ENCODE data around the gene ATG16L1. TPM values are rescaled to one million over a fixed set of nuclear protein-coding genes. Genes with fewer than 3 reads are reported as not detected.

ATG16L1 gene
- total and polyA plus RNA-seq, 9 of the 15 experiments (the other 6 are each of a cell fraction or from before 2014, with no cell fraction given) = 6.4 to 21.3 (median 17.2) TPM

DNA sequence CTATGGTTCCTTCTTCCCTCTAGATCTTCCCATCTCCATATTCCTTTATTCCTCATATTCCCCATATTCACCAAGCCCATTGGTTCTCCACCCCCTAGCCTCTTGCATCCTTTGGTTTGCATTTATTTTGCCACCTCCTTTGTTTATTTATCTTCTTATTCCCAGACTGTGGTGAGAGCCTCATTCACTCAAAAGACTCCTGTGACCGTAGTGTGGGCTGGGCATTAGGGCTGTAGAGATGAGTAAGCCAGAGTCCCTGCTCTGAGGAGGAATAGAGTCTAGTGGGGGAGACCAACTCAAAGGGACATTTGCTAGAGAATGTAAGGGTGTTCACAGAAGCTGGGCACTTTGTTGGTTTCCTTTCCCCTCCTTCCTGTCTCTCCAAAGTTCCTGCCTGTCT is 8.3 kb downstream of the ATG16L1 start:
- Histone ChIP-seq H4K20me1 (replicated peaks; ENCODE audit: control insufficient read depth, insufficient read depth, low read length) (peaks cover 5% of the 10 kb centered on the region; the same call in 1 of the 2 replicates), H3K9me3 (replicated peaks; ENCODE audit: control insufficient read depth, insufficient read depth, low read depth, low read length) (no peaks in the 10 kb centered on the region), H3K4me2 (ENCODE audit: insufficient read depth, low read length) (no peak overlapping the region), H3K36me3 (ENCODE audit: control insufficient read depth, insufficient read depth, low read length) (peaks cover 90% of the 10 kb centered on the region; the same call in 2 of the 3 replicates), H3K9me1 (ENCODE audit: control insufficient read depth, insufficient read depth, low read length) (no peaks in the 10 kb centered on the region), H3K9ac (ENCODE audit: insufficient read depth in 1 of 2, low read depth in 2 of 2, low read length in 2 of 2) (peak overlapping the region in 1 of 2 experiments; percentile 35; a peak in 1 of 4 replicates), H3K4me1 (replicated peaks in 1 of 2; ENCODE audit: control insufficient read depth in 2 of 2, insufficient read depth in 2 of 2, low read length in 2 of 2) (no peaks in the 10 kb centered on the region), H3K4me3 (no peak overlapping the region), H3K27ac (ENCODE audit: extremely low read depth, low read depth, low read length) (no peak overlapping the region), H3K27me3 (ENCODE audit: control insufficient read depth in 2 of 2, insufficient read depth in 2 of 2, low read length in 2 of 2) (no peaks in the 10 kb centered on the region), H3K79me2 (ENCODE audit: control insufficient read depth, insufficient read depth, low read length) (peaks cover 16% of the 10 kb centered on the region; the same call in 2 of the 3 replicates), H2AFZ (ENCODE audit: low read depth, low read length) (no peak overlapping the region)
- ChIA-PET CTCF (ENCODE audit: low intra/inter-chr PET ratio) (no interaction called here), POLR2A (no interaction called here)
- WGBS (ENCODE audit: insufficient coverage, low coverage, missing lambda C conversion rate) = 100% methylated on average over 1 of the region's 1 CpG
- no peak for ATAC-seq
- no peak for FAIRE-seq
- intact Hi-C loops (cut with micrococcal nuclease) = loop anchor here (10.0 kb wide), 2 partner anchors 185 to 215 kb away; no protein-coding TSS in a partner anchor
- in situ Hi-C loops (cut with MboI) = loop anchor here (10.0 to 25.0 kb wide), 2 partner anchors 405 to 647 kb away; no protein-coding TSS in a partner anchor
- BruUV-seq (replicated peaks) = no TSS peak
- no peak for DNase-seq (ENCODE audit: extremely low read depth in 1 of 4, low spot score in 3 of 4)
- TF ChIP-seq ZNF12 (CRISPR knock-in tag; IDR thresholded peaks at IDR 0.05) (no peak), ZKSCAN3 (CRISPR knock-in tag; IDR thresholded peaks at IDR 0.05) (no peak), CEBPB (tag; IDR thresholded peaks at IDR 0.05) (no peak), TRIM28 (IDR thresholded peaks at IDR 0.05) (no peak), PCBP1 (IDR thresholded peaks at IDR 0.05; ENCODE audit: low read depth, low read length, poor library complexity, severe bottlenecking) (no peak), MEF2A (IDR thresholded peaks at IDR 0.05; ENCODE audit: control insufficient read depth, low read depth, low read length) (no peak), LARP7 (IDR thresholded peaks at IDR 0.05) (no peak), TAF1 (IDR thresholded peaks at IDR 0.05; ENCODE audit: control insufficient read depth, extremely low read depth, insufficient read depth, low read length, severe bottlenecking) (no peak), ADNP (tag; IDR thresholded peaks at IDR 0.05) (no peak), COPS2 (conservative IDR thresholded peaks at IDR 0.05) (no peak), DNMT1 (IDR thresholded peaks at IDR 0.05) (no peak), NCOR1 (IDR thresholded peaks at IDR 0.05) (no peak)
- TF ChIP-seq, protein P1, sequence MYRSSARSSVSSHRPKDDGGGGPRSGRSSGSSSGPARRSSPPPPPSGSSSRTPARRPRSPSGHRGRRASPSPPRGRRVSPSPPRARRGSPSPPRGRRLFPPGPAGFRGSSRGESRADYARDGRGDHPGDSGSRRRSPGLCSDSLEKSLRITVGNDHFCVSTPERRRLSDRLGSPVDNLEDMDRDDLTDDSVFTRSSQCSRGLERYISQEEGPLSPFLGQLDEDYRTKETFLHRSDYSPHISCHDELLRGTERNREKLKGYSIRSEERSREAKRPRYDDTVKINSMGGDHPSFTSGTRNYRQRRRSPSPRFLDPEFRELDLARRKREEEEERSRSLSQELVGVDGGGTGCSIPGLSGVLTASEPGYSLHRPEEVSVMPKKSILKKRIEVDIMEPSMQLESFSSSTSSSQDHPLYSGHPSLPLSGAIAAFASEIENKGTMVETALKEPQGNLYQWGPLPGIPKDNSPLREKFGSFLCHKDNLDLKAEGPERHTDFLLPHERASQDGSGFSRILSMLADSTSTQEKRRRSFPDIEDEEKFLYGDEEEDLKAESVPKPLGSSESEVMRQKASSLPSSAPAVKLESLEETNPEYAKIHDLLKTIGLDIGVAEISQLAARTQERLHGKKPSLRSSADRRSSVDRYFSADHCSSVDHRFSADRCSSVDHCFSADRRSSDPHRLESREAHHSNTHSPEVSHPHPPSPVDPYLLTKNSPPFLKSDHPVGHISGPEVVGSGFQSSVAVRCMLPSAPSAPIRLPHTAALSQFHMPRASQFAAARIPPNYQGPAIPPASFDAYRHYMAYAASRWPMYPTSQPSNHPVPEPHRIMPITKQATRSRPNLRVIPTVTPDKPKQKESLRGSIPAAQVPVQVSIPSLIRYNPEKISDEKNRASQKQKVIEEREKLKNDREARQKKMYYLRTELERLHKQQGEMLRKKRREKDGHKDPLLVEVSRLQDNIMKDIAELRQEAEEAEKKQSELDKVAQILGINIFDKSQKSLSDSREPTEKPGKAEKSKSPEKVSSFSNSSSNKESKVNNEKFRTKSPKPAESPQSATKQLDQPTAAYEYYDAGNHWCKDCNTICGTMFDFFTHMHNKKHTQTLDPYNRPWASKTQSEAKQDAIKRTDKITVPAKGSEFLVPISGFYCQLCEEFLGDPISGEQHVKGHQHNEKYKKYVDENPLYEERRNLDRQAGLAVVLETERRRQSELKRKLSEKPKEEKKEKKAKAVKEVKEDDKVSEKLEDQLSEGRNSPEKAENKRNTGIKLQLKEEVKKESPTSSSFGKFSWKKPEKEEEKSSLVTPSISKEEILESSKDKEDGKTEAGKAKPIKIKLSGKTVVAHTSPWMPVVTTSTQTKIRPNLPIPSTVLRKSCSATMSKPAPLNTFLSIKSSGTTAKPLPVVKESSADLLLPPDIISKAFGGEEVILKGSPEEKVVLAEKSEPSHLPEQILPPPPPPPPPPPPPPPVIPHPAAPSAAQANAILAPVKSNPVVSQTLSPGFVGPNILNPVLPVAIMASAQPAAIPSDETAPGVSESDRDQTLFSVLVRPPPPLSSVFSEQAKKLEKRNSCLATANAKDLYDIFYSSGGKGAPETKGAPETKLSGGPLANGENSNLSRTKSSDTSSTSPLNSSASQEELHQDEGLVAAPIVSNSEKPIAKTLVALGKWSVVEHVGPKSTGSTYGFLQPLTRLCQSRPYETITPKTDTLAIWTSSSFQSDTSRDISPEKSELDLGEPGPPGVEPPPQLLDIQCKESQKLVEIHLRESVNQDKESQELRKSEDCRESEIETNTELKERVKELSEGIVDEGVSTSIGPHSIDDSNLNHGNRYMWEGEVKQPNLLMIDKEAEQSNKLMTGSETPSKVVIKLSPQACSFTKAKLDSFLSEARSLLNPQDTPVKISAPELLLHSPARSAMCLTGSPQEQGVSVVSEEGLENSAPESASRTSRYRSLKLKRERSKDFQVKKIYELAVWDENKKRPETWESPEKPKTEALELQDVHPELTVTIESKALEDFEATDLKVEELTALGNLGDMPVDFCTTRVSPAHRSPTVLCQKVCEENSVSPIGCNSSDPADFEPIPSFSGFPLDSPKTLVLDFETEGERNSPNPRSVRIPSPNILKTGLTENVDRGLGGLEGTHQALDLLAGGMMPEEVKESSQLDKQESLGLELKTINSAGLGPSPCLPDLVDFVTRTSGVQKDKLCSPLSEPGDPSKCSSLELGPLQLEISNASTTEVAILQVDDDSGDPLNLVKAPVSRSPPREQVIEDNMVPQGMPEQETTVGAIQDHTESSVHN (IDR thresholded peaks at IDR 0.05; ENCODE audit: borderline replicate concordance in 1 of 2, low read depth in 1 of 2) = no peak
- TF ChIP-seq, protein P2, sequence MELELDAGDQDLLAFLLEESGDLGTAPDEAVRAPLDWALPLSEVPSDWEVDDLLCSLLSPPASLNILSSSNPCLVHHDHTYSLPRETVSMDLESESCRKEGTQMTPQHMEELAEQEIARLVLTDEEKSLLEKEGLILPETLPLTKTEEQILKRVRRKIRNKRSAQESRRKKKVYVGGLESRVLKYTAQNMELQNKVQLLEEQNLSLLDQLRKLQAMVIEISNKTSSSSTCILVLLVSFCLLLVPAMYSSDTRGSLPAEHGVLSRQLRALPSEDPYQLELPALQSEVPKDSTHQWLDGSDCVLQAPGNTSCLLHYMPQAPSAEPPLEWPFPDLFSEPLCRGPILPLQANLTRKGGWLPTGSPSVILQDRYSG (tag; conservative IDR thresholded peaks at IDR 0.05; ENCODE audit: low read depth) = no peak

Data from K562 (cell line).